A549 (cell line): ENCODE measurements around the gene CPLANE2. TPM values are rescaled to one million over a fixed set of nuclear protein-coding genes. Genes with fewer than 3 reads are reported as not detected.
A peak's percentile ranks its signal among the peaks of the same experiment; 100 is the strongest.

Experiments
- ATAC-seq, 2 experiments: fragments of 200-7000 bp in 1 of 2; fragments of >200 bp in 1 of 2; cut with Nextera tagmentation in 1 of 2; cut with Tn5 transposase in 1 of 2; 3 replicates each; pipeline versions ENCODE4 v1.8.0 to v1.9.1; 2018 to 2020; ENCODE audit warnings: mild to moderate bottlenecking in 1 of 2, moderate library complexity in 1 of 2
- CTCF ChIA-PET: fragments of 300-600 bp; sonication (Branson Sonifier 250); formaldehyde crosslinking; extraction: SDS; loops from one replicate; lab custom pipeline; 2021; ENCODE audit warnings: antibody characterized with exemption, inconsistent platforms; lab: Yijun Ruan, JAX
- POLR2A ChIA-PET: fragments of 350-600 bp; formaldehyde crosslinking; extraction: SDS; loops from one replicate; lab custom pipeline; 2021; ENCODE audit warnings: antibody characterized with exemption, inconsistent platforms; lab: Yijun Ruan, JAX
- DNase-seq, 2 experiments: peaks; one replicate each; pipeline versions ENCODE4 v3.0.0 to v3.0.0-alpha.2; 2011 to 2016; ENCODE audit warnings: low read depth in 1 of 2, low spot score in 1 of 2
- FAIRE-seq: peaks from 2 replicates; lab custom pipeline; 2011; peaks lifted over from hg19 to GRCh38; lab: Jason Lieb, UNC
- H3K27ac ChIP-seq, 2 experiments: fragments of >200 bp; sonication (Bioruptor Twin); formaldehyde crosslinking; 3 replicates each; pipeline ENCODE4 v1.5.1; 2016 to 2017
- H3K4me1 ChIP-seq: fragments of >200 bp; sonication (Bioruptor Twin); formaldehyde crosslinking; 3 replicates; pipeline ENCODE4 v1.6.1; 2016
- H3K4me2 ChIP-seq: fragments of >200 bp; sonication (Bioruptor Twin); formaldehyde crosslinking; 3 replicates; pipeline ENCODE4 v1.6.1; 2016
- H3K4me3 ChIP-seq: fragments of >200 bp; sonication (Bioruptor Twin); formaldehyde crosslinking; 3 replicates; pipeline ENCODE4 v1.5.1; 2016
- H3K9me3 ChIP-seq: fragments of >200 bp; sonication (Bioruptor Twin); formaldehyde crosslinking; 3 replicates; pipeline ENCODE4 v1.6.1; 2016
- BHLHE40 ChIP-seq: IDR thresholded peaks from 2 replicates; pipeline ENCODE4 v1.6.1; 2012; ENCODE audit warnings: low read depth, low read length, inconsistent platforms
- CTCF ChIP-seq: fragments of >200 bp; sonication (Bioruptor Twin); formaldehyde crosslinking; IDR thresholded peaks from 3 replicates; pipeline ENCODE4 v1.5.1; 2016
- HES2 ChIP-seq: fragments of >200 bp; sonication (Bioruptor Twin); formaldehyde crosslinking; IDR thresholded peaks from 2 replicates; pipeline ENCODE4 v1.6.1; 2016
- HEYL ChIP-seq: fragments of 250-450 bp; sonication (Bioruptor Pico); IDR thresholded peaks from 2 replicates; pipeline ENCODE4 v1.8.0; 2021; ENCODE audit warnings: mild to moderate bottlenecking, moderate library complexity
- HOXA7 ChIP-seq: fragments of 250-450 bp; sonication (Bioruptor Pico); IDR thresholded peaks from 2 replicates; pipeline ENCODE4 v1.5.0; 2020; ENCODE audit warnings: mild to moderate bottlenecking, moderate library complexity
- NR3C1 ChIP-seq: fragments of >200 bp; sonication (Bioruptor Twin); formaldehyde crosslinking; IDR thresholded peaks from 3 replicates; pipeline ENCODE4 v1.6.1; 2017
- RARB ChIP-seq: fragments of 250-450 bp; sonication (Bioruptor Pico); IDR thresholded peaks from 2 replicates; pipeline ENCODE4 v1.8.0; 2021; ENCODE audit warnings: mild to moderate bottlenecking, moderate library complexity
- RFX5 ChIP-seq: fragments of 450-650 bp; IDR thresholded peaks from 2 replicates; pipeline ENCODE4 v1.7.1; 2014; ENCODE audit warnings: antibody characterized with exemption, mild to moderate bottlenecking, moderate library complexity
- SREBF2 ChIP-seq: fragments of 450-650 bp; IDR thresholded peaks from 2 replicates; pipeline ENCODE4 v1.6.1; 2014; ENCODE audit warnings: mild to moderate bottlenecking, moderate library complexity
- TP53 ChIP-seq: fragments of 250-450 bp; sonication (Bioruptor Pico); IDR thresholded peaks from 2 replicates; pipeline ENCODE4 v1.5.0; 2021; ENCODE audit warnings: mild to moderate bottlenecking, moderate library complexity
- ZNF302 ChIP-seq: fragments of 250-450 bp; sonication (Bioruptor Pico); IDR thresholded peaks from 2 replicates; pipeline ENCODE4 v1.9.0; 2021; ENCODE audit warnings: inconsistent platforms, mild to moderate bottlenecking, moderate library complexity
- ZSCAN20 ChIP-seq: fragments of 250-450 bp; sonication (Bioruptor Pico); IDR thresholded peaks from 2 replicates; pipeline ENCODE4 v1.8.0; 2022; ENCODE audit warnings: mild to moderate bottlenecking, moderate library complexity
- WGBS: methylation state at CpG from one replicate; pipeline ENCODE4 v1.1.6; 2017; ENCODE audit errors: missing lambda C conversion rate; 5-methylcytosine and 5-hydroxymethylcytosine counted together
- polyA plus RNA-seq, 4 experiments: library from polyadenylated mRNA; depleted of rRNA in 3 of 4; stranded (reverse); fragments of >200 nt; fragmentation: RNase III in 1 of 4; extraction: RNeasy Plus Mini Kit Qiagen cat#74134 plus additional on column Dnase treatment in 1 of 4; gene quantifications; 2 replicates in 3 of 4; 3 replicates in 1 of 4; pipeline ENCODE4 v1.2.3, GENCODE V29; 2011 to 2017
- TF ChIP-seq, protein P1 (sequence below): IDR thresholded peaks from 2 replicates; pipeline ENCODE4 v1.6.1; 2012
- TF ChIP-seq, protein P2 (sequence below): IDR thresholded peaks from 2 replicates; pipeline ENCODE4 v1.6.1; 2012; ENCODE audit warnings: low read depth, borderline replicate concordance
- TF ChIP-seq, protein P3 (sequence below): fragments of 250-450 bp; sonication (Bioruptor Pico); IDR thresholded peaks from 2 replicates; pipeline ENCODE4 v1.5.0; 2021; ENCODE audit warnings: mild to moderate bottlenecking, moderate library complexity, borderline replicate concordance

CPLANE2 gene
- polyA plus RNA-seq, 2 of the 4 experiments (the other 2 are of a cell fraction): 2.4 to 3.7 TPM

DNA sequence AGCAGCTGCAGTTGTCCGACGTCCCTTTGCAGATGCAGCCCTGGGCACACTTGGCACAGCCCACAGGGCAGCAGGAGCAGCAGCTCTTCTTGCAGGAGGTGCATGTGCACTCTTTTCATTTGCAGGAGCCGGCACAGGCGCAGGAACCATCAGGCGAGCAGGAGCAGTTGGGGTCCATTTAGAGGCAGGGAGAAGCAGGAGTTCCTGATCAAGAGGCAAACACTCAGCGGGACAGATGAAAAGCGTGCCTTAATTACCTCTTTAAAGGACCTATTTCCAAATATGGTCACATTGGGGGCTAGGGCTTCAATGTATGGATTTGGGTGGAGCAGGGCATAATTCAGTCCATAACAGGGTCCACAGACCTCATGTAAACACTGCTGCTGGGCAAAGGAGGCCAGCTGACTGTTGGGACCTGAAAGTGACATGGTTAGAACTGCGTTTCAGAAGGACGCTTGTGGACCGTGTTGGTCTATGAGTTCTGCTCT is 4.3 kb upstream of the CPLANE2 start (continued):
- TF ChIP-seq, protein P1, sequence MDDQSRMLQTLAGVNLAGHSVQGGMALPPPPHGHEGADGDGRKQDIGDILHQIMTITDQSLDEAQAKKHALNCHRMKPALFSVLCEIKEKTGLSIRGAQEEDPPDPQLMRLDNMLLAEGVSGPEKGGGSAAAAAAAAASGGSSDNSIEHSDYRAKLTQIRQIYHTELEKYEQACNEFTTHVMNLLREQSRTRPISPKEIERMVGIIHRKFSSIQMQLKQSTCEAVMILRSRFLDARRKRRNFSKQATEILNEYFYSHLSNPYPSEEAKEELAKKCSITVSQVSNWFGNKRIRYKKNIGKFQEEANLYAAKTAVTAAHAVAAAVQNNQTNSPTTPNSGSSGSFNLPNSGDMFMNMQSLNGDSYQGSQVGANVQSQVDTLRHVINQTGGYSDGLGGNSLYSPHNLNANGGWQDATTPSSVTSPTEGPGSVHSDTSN: no peak
- TF ChIP-seq BHLHE40: no peak

DNA sequence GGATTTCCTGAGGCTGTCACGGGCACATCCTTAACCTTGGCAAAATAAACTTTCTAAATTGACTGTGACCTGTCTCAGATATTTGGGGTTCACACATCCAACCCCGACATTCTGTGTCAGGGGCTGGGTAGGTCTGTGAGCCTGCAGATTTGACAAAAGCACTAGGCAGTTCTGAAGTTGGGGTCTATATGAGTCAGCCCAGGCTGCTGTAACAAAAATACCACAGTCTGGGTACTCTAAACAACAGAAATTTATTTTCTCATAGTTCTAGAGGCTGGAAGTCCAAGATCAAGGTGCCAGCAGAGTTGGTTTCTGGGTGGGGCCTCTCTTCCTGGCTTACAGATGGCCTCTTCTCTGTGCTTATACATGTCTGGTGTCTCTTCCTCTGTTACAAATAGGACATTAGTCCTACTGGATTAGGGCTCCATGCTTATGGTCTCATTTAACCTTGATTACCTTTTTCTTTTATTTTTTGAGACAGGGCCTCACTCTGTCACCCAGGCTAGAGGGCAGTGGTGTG is 3.0 kb upstream of the CPLANE2 start:
- ChIA-PET CTCF (interaction anchor here (0.6 to 1.3 kb wide), 3 partner anchors 161 to 230 kb away, joined by 3 to 5 read pairs (median 4); no protein-coding TSS in a partner anchor), POLR2A (no interaction called here)
- ATAC-seq: no peak
- WGBS: 81% methylated on average over 2 of the region's 2 CpGs
- no peaks in the 10 kb centered on the region for H3K9me3 ChIP-seq
- no peak overlapping the region for H3K4me3 ChIP-seq
- no peak overlapping the region for H3K4me2 ChIP-seq
- H3K27ac ChIP-seq: no peak overlapping the region
- TF ChIP-seq, protein P2, sequence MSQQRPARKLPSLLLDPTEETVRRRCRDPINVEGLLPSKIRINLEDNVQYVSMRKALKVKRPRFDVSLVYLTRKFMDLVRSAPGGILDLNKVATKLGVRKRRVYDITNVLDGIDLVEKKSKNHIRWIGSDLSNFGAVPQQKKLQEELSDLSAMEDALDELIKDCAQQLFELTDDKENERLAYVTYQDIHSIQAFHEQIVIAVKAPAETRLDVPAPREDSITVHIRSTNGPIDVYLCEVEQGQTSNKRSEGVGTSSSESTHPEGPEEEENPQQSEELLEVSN: no peak
- TF ChIP-seq ZNF302 (CRISPR knock-in tag) (no peak), RFX5 (no peak), CTCF (no peak), SREBF2 (no peak), HES2 (no peak), NR3C1 (no peak), RARB (CRISPR knock-in tag) (no peak), TP53 (CRISPR knock-in tag) (no peak), HEYL (CRISPR knock-in tag) (no peak)
- FAIRE-seq: no peak
- DNase-seq: no peak
- H3K4me1 ChIP-seq: peaks cover 18% of the 10 kb centered on the region

DNA sequence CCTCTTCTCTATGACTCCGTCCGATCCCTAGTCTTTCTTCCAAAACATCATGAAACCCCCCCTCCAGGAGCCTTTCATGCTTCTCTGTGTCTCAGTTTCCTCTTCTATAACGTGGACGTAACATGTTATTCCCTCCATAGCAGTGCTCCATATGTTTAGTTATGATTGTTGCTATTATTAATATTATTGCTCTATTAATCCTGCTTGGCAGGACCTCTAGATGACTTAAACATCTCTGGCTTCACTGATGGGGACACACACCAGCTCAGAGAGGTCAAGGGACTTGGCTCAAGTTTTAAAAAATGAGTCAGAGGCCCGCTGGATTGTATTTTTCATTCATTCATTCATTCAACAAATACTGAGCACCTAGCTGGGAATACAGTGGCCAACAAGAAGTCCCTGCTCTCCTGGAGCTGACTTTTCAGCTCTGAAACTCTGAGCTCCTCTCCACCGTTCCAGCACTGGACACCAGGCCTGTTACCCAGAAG is 404 bp upstream of the CPLANE2 start:
- TF ChIP-seq ZSCAN20 (CRISPR knock-in tag) (no peak), HOXA7 (CRISPR knock-in tag) (no peak)
- TF ChIP-seq, protein P3, sequence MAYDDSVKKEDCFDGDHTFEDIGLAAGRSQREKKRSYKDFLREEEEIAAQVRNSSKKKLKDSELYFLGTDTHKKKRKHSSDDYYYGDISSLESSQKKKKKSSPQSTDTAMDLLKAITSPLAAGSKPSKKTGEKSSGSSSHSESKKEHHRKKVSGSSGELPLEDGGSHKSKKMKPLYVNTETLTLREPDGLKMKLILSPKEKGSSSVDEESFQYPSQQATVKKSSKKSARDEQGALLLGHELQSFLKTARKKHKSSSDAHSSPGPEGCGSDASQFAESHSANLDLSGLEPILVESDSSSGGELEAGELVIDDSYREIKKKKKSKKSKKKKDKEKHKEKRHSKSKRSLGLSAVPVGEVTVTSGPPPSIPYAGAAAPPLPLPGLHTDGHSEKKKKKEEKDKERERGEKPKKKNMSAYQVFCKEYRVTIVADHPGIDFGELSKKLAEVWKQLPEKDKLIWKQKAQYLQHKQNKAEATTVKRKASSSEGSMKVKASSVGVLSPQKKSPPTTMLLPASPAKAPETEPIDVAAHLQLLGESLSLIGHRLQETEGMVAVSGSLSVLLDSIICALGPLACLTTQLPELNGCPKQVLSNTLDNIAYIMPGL (CRISPR knock-in tag): no peak
- TF ChIP-seq, protein P2: no peak
- Histone ChIP-seq H3K4me2 (peak overlapping the region; percentile 100), H3K27ac (peak overlapping the region; percentile 92 to 94), H3K9me3 (no peaks in the 10 kb centered on the region), H3K4me1 (peaks cover 14% of the 10 kb centered on the region), H3K4me3 (peak overlapping the region; percentile 88)
- DNase-seq: no peak
- ATAC-seq: no peak
- ChIA-PET CTCF (interaction anchor here (0.7 to 2.5 kb wide), 8 partner anchors 11 to 159 kb away, joined by 3 to 14 read pairs (median 4); no protein-coding TSS in a partner anchor), POLR2A (interaction anchor here (1.8 kb wide), 1 partner anchor 31 kb away, joined by 5 read pairs; no protein-coding TSS in a partner anchor)
- no peak for FAIRE-seq
- WGBS: 9% methylated on average over 6 of the region's 6 CpGs
